ENCODE measurements around the gene ALDH3B2. TPM values are rescaled to one million over a fixed set of nuclear protein-coding genes. Genes with fewer than 3 reads are reported as not detected.
A peak's percentile ranks its signal among the peaks of the same experiment; 100 is the strongest.
"Not testable (repeated sequence)": the region's sequence is repeated elsewhere in the genome, so short reads cannot be mapped to it uniquely, and the experiment has no call there.

The ALDH3B2 gene
- total RNA-seq, 6 experiments from 2014 or later = not detected

GRCh38 chr11:67662142-67662834, 12.1 kb downstream of the ALDH3B2 start:
- Histone ChIP-seq H3K36me3 (no peaks in the 10 kb centered on the region), H3K4me3 (no peak overlapping the region), H3K27me3 (no peaks in the 10 kb centered on the region), H3K27ac (no peak overlapping the region), H3K9me3 (no peaks in the 10 kb centered on the region), H3K4me1 (no peaks in the 10 kb centered on the region)
- intact Hi-C loops (cut with DNase I) = no loop called here
- DNase-seq = no peak
- TF ChIP-seq POLR2A (IDR thresholded peaks at IDR 0.05) = no peak
- ATAC-seq = no peak
- WGBS (ENCODE audit: insufficient coverage, low coverage, low lambda C conversion rate, missing lambda C conversion rate) = 77% methylated on average over 7 of the region's 12 CpGs

- DNase-seq; H3K27me3 ChIP-seq; H3K36me3 ChIP-seq; H3K4me1 ChIP-seq; intact Hi-C loops (cut with DNase I); ATAC-seq; H3K27ac ChIP-seq; H3K4me3 ChIP-seq; H3K9me3 ChIP-seq: not testable (repeated sequence)
- WGBS (ENCODE audit: insufficient coverage, low coverage, low lambda C conversion rate, missing lambda C conversion rate) = 15% methylated on average over 2 of the region's 5 CpGs
Observed at GRCh38 chr11:67660752-67661151, 13.7 kb downstream of the ALDH3B2 start.

- DNase-seq; H3K27ac ChIP-seq; H3K36me3 ChIP-seq; H3K4me3 ChIP-seq; H3K27me3 ChIP-seq; H3K4me1 ChIP-seq; H3K9me3 ChIP-seq; ATAC-seq; intact Hi-C loops (cut with DNase I): not testable (repeated sequence)
- WGBS (ENCODE audit: insufficient coverage, low coverage, low lambda C conversion rate, missing lambda C conversion rate) = 50% methylated on average over 5 of the region's 5 CpGs
- peak in 1 of 4 donors; percentile 4 for TF ChIP-seq CTCF (IDR thresholded peaks at IDR 0.05)
Observed at GRCh38 chr11:67659651-67660165, 14.7 kb downstream of the ALDH3B2 start.

GRCh38 chr11:67657300-67657699, 17.1 kb downstream of the ALDH3B2 start:
- Histone ChIP-seq H3K27ac (no peak overlapping the region), H3K9me3 (no peaks in the 10 kb centered on the region)
- 41% methylated on average over 3 of the region's 3 CpGs for WGBS (ENCODE audit: insufficient coverage, low coverage, low lambda C conversion rate, missing lambda C conversion rate)

GRCh38 chr11:67656278-67656922, 18.0 kb downstream of the ALDH3B2 start:
- intact Hi-C loops (cut with DNase I) = no loop called here
- H3K36me3 ChIP-seq = no peaks in the 10 kb centered on the region
- no peaks in the 10 kb centered on the region for H3K27me3 ChIP-seq
- TF ChIP-seq CTCF (IDR thresholded peaks at IDR 0.05) (no peak), POLR2A (IDR thresholded peaks at IDR 0.05) (no peak)
- ATAC-seq (no peak), DNase-seq (no peak)
- H3K9me3 ChIP-seq = no peaks in the 10 kb centered on the region
- 92% methylated on average over 4 of the region's 4 CpGs for WGBS (ENCODE audit: insufficient coverage, low coverage, low lambda C conversion rate, missing lambda C conversion rate)
- H3K27ac ChIP-seq = no peak overlapping the region
- no peak overlapping the region for H3K4me3 ChIP-seq
- no peaks in the 10 kb centered on the region for H3K4me1 ChIP-seq

More at GRCh38 chr11:67657300-67657699, 17.1 kb downstream of the ALDH3B2 start:
- no peaks in the 10 kb centered on the region for H3K36me3 ChIP-seq
- ATAC-seq = no peak
- intact Hi-C loops (cut with DNase I) = no loop called here
- H3K4me1 ChIP-seq = no peaks in the 10 kb centered on the region
- no peaks in the 10 kb centered on the region for H3K27me3 ChIP-seq
- no peak for DNase-seq
- H3K4me3 ChIP-seq = no peak overlapping the region
- no peak for TF ChIP-seq POLR2A (IDR thresholded peaks at IDR 0.05)
- TF ChIP-seq CTCF (IDR thresholded peaks at IDR 0.05) = no peak
